Stimulated activated CD4-positive, alpha-beta T cell treated with anti-CD3 and anti-CD28 coated beads, Interleukin-12 subunit alpha, Interleukin-12 subunit beta, amount 100 ng/mL, for 24 hours (primary cell): ENCODE measurements around the gene ARHGAP8.

Experiments
- DNase-seq, 2 experiments: peaks; one replicate each; pipeline ENCODE4 v3.0.0-alpha.2; 2020; ENCODE audit warnings: low read depth in 2 of 2

The ARHGAP8 gene

DNA sequence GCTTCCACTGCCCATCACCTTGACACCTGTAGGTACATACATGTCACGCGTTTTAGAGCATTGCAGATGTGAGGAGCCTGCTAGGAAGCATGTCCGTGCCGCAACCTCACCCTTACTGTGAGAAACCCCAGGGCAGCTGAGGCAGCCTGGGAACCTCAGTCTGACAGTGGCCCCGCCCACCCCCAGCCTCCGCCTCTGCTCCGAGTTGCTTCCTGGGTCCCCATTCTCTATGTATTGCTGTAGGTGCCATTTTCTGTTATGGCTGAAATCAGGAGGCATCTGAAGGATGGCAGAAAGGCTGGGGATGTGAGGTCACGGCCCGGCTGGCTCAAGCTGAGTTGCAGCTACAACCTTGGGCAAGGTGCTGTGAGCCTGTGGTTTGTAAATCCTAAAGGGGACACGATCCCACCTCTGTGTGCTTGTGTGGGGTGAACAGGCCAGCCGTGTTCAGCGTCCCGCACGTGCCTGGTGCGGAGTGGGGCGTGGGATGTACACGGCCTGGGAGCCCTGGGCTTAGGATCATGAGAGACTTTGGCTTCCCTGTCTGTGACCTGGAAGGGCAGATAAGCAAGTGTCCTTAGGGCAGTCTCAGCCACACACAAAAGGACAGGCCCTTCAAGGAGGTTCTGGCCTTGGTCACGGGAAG, 154.7 kb downstream of the ARHGAP8 start:
- no peak for DNase-seq

DNA sequence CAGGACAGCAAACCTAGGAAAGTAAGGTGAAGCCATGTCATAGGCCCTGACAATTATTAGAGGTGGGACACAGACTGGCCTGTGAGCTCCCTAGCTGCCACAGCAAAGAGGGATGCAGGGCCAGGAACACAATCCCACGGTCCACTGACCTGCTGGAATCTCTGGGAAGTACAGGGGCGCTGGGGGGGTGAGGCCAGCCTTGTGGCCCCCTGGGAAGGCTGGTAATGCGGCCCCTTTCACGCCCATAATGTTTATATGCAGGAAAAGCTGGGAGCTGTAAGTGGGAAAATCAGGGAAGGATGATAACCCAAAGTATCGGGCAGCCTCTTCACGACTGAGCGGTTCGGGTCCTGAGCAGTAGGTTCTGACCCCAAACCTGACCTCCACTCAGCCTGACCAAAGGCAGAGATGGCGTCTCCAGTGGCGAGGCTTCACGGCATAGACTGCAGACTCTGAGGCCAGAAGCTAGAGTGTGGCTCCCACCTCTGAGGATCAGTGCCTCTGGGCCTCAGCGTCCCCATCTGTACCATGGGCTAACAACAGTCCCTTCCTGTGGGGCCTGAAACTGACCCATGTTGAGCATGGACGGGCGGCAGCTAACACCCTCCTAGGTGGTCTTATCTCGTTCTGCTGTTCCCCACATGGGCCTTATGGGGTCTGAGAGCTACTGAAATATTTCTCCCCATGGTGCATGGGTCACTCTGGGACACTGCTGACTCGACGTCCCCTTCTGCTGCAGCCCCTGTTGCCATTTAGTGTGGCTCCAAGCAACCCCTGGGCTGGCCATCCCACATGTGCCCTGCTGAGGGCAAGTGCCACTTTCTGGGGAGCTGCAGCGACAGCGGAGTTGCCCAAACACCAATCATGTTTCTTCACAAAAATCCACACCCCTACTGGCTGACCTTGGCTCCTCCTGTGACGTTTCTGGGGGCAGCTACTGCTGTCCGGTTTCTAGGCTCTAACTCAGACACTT, 155.7 kb downstream of the ARHGAP8 start:
- DNase-seq, result no peak

DNA sequence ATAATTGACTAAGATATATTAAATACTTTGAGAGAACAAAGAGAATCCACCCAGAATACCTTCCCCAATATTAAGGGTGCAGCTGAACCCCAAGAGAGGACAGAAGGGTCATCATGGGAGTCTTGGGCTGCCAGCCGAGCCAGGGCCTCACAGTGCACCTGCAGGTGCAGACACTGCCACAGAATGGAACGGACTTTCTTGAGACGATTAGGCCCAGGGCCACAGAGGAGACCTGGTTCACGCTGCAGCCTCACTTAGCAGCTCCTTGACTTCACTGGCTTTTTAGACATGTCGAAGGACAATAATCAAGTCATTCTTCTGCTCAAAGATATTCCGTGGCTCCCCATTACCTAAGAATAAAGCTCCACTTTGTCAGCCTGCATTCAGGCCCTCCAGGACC, 156.9 kb downstream of the ARHGAP8 start:
- DNase-seq, result no peak
